ENCODE results near the gene FSTL5. TPM values are rescaled to one million over a fixed set of nuclear protein-coding genes. Genes with fewer than 3 reads are reported as not detected.
"Not testable (repeated sequence)": the region's sequence is repeated elsewhere in the genome, so short reads cannot be mapped to it uniquely, and the experiment has no call there.

The FSTL5 gene
- total RNA-seq, 1 donor from 2014 or later: not detected

DNA sequence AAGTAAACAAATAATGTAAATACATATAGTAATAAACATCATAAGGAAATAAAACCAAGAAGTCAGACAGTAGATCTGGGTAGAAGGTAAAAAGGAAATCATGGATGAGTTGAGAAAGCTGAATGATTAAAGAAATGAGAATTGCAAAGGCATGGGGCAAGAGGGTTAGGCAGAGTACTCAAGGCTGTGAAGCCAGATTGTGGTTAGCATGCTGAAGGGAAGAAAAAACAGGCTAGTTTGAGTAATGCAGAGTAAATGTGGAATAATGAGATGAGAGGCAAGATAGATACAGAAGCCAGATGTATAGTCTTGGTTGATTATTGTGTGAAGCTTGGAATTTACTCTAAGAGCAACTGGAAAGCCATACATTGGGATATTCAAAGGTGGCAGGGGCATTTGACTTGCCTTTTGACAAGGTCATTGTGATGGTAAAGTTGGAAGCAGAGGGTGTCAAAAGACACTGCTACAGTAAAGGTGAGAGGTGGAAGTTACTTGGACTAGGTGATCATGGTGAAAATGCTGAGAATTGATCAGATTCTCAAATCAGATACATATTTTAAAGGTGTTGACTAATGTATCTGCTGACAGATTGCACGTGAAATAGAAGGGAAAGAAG lies 307.0 kb downstream of the FSTL5 start:
- DNase-seq (ENCODE audit: low spot score): no peak

GRCh38 chr4:161850631-161851030 lies 313.2 kb downstream of the FSTL5 start:
- DNase-seq (ENCODE audit: low spot score): no peak

DNA sequence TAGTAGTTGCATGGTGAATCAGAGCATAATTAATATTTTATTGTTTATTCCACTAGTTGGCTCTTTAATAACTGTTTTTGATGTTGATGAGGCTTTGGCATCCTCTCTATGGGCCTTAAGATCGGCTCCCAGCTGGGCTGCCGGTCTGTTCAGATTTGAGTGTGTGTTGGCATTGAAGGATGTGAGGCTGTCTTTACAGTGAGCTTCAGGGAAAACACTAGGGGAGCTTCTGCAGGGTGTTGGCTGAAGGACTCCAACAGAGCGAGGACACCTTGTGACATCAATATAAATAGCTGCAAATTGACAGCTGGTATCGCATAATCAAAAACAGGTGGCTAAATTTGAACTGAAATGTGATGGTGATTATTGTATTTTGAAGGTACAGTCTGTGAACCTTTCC lies 322.0 kb downstream of the FSTL5 start:
- DNase-seq (ENCODE audit: low spot score): no peak

- DNase-seq (ENCODE audit: low spot score): no peak
Measured at GRCh38 chr4:161829591-161829990, 334.2 kb downstream of the FSTL5 start.

DNA sequence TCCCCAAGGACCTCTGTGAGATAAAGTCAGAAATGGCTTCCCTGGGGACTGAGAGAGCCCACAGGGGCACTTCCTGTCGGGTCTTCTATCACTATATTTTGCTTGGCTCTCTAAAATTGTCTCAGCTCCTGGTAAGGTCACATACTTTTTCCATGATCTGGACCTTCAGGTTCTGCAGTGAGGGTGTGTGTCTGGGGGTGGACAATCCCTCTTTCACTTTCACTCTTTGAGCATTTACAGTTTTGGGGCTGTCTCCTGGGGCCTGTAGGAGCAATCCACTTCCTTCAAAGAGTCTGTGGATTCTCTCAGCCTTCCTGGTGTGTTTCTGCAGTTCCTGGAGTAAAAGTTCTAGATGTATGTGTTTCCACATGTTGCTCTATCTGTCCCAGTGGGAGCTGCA lies 335.7 kb downstream of the FSTL5 start:
- no peak for DNase-seq (ENCODE audit: low spot score)

DNA sequence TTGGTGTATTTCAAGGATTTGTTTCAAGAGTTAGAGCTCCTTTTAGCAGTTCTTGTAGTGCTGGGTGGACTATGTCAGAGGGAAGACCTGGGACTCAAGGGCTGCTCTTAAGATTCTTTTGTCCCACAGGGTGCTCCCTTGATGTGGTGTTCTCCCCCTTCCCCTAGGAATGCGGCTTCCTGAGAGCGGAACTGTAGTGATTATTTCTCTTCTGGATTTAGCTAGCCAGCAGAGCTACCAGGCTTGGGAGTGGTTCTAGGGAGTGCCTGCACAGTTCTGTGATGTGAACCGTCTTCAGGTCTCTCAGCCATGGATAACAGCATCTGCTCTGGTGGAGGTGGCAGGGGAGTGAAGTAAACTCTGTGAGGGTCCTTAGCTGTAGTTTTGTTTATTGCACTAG lies 336.8 kb downstream of the FSTL5 start:
- no peak for DNase-seq (ENCODE audit: low spot score)

DNA sequence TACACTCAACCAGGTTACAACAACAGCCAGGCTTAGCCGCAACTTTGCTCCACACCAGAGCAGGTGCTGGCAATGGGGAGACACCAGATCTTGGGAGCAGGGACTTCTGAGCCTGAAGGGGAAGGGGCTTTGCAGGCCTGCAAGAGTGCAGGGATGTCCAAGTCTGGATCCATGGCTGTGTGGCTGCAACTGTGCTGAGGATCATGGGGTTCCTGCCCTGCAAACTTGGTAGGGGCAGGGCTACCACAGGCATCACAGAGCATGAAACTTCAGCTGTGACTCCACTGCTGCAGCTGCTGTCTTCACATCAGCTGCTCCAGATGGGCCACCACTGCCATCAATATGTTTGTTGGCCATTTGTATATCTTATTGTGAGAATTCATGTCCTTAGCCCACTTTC lies 340.4 kb downstream of the FSTL5 start:
- DNase-seq (ENCODE audit: low spot score): no peak

- no peak for DNase-seq (ENCODE audit: low spot score)
Measured at GRCh38 chr4:161822174-161822573, 341.6 kb downstream of the FSTL5 start.

GRCh38 chr4:161817914-161818313 lies 345.9 kb downstream of the FSTL5 start:
- no peak for DNase-seq (ENCODE audit: low spot score)

DNA sequence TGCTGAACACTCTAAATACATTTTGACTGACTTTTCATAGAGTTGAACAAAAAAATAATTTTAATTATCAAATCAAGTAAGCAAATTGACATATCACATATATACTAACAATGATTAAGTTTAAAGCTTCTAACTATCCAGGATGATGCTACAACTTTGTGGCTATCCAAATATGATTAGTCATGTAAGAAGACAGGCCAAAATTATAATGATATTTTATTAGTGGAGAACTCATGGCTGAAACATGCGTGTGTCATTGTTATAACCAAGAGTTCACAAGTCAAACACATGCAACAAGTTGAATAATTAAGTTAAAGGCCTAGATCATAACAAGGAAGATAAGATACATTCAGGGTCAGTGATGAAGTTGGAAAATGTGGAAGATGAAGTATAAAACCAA lies 346.8 kb downstream of the FSTL5 start:
- no peak for DNase-seq (ENCODE audit: low spot score)

- no peak for DNase-seq (ENCODE audit: low spot score)
Measured at GRCh38 chr4:161815841-161816240, 348.0 kb downstream of the FSTL5 start.

GRCh38 chr4:161813889-161814288 lies 349.9 kb downstream of the FSTL5 start:
- DNase-seq (ENCODE audit: low spot score): no peak

DNA sequence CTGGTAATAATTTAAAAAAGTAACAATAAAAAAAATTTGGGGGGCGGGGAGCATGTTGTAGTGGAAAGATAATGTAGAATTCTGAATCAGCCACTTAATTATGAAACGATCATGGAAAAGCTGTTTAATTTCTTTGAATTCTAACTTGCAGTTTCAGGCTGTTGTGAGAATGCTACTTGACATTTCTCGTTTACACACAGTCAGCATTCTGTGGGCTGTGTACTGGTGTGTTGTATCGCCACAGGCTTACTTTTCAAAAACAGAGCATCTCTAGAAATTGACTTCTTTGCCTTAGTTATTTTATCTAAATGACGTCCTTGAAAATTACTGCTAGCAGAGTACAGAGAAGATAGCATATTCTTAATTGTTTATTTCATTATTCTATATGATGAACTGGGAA lies 350.4 kb downstream of the FSTL5 start:
- DNase-seq (ENCODE audit: low spot score): no peak

DNA sequence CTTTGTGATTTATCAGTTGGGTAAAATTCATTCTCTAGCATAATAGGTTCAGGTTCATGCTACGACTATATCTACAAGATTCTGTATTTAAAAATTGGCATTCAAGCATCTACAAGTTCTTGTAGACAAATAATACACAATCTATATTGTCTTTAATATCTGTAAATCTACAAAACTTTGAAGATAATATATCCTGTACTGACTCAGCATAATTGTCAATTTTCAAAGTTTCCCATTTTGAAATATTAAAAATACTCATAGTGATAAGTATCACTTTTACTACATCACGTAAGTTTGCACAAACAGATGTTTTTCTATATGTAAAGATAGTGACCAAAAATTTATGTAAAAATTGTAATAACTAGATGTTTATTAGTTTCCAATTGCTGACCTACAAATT lies 360.6 kb downstream of the FSTL5 start:
- DNase-seq (ENCODE audit: low spot score): no peak

- no peak for DNase-seq (ENCODE audit: low spot score)
Measured at GRCh38 chr4:161799710-161800109, 364.1 kb downstream of the FSTL5 start.

GRCh38 chr4:161792991-161793390 lies 370.8 kb downstream of the FSTL5 start:
- no peak for DNase-seq (ENCODE audit: low spot score)

GRCh38 chr4:161791796-161792556 lies 371.8 kb downstream of the FSTL5 start:
- DNase-seq (ENCODE audit: low spot score): no peak

- DNase-seq (ENCODE audit: low spot score): no peak
Measured at GRCh38 chr4:161767116-161767515, 396.7 kb downstream of the FSTL5 start.

GRCh38 chr4:161762796-161763195 lies 401.0 kb downstream of the FSTL5 start:
- DNase-seq (ENCODE audit: low spot score): no peak

DNA sequence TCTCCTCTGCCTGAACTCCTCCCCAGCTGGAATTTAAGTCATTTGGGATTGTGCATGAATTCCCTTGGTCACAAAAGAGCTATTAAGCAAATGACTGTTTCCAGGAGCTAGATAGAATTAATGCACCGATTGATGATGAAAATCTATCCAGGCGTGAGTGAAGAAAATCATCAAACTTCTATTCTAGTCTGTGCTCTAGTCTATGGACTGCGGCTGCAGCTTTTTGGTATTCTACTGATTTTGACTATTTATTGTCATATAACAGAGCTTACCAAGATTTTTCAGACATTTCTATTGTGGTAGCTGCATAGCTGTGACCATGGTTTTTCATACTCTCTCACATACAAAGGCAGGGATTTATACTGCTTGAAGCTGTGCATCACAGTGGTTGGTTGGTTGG lies 403.8 kb downstream of the FSTL5 start:
- DNase-seq (ENCODE audit: low spot score): no peak

GRCh38 chr4:161758412-161758811 lies 405.4 kb downstream of the FSTL5 start:
- DNase-seq (ENCODE audit: low spot score): not testable (repeated sequence)

GRCh38 chr4:161728929-161729328 lies 434.9 kb downstream of the FSTL5 start:
- no peak for DNase-seq (ENCODE audit: low spot score)

- DNase-seq (ENCODE audit: low spot score): no peak
Measured at GRCh38 chr4:161721947-161722346, 441.9 kb downstream of the FSTL5 start.

All from mesenteric fat pad (tissue), 1 donor.